ENCODE results near the gene TRABD2B.
"Not testable (repeated sequence)": the region's sequence is repeated elsewhere in the genome, so short reads cannot be mapped to it uniquely, and the experiment has no call there.

The TRABD2B gene

GRCh38 chr1:47967864-47968555 lies 29.2 kb downstream of the TRABD2B start:
- Histone ChIP-seq H3K27ac (ENCODE audit: low read depth, low read length, severe bottlenecking) (no peak overlapping the region), H3K36me3 (ENCODE audit: control insufficient read depth, insufficient read depth, low read length) (no peaks in the 10 kb centered on the region), H3K4me3 (ENCODE audit: extremely low read depth, insufficient read depth, low read length, poor library complexity, severe bottlenecking) (no peak overlapping the region), H3K4me1 (ENCODE audit: control insufficient read depth, insufficient read depth, low read length, poor library complexity, severe bottlenecking) (peaks cover 4% of the 10 kb centered on the region), H3K9me3 (ENCODE audit: control insufficient read depth, low read length) (no peaks in the 10 kb centered on the region)
- 89 to 90% methylated on average over 4 to 5 of the region's 7 CpGs for WGBS, 2 experiments (ENCODE audit: insufficient coverage in 2 of 2)

DNA sequence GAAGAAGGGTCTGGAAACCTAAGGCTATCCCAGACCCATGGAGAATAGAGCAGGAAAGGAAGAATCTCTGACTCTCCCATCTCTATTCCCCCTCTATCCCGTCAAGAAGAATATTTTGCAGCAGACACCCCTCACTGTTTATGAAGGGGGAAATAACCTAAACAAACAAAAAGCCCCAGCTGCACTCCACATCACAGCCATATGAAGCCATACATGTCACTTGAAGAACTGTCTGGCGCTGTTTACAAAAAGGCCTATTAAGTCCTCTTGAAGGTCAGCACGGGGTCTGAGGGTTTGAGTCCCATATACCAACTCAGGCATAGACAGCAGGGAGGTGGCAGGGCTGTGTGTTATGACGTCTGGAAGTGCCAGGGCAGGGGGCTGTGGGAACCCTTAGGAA lies 31.4 kb downstream of the TRABD2B start:
- Histone ChIP-seq H3K4me3 (ENCODE audit: extremely low read depth, insufficient read depth, low read length, poor library complexity, severe bottlenecking) (no peak overlapping the region), H3K36me3 (ENCODE audit: control insufficient read depth, insufficient read depth, low read length) (no peaks in the 10 kb centered on the region), H3K27ac (ENCODE audit: low read depth, low read length, severe bottlenecking) (no peak overlapping the region), H3K9me3 (ENCODE audit: control insufficient read depth, low read length) (no peaks in the 10 kb centered on the region), H3K4me1 (ENCODE audit: control insufficient read depth, insufficient read depth, low read length, poor library complexity, severe bottlenecking) (peaks cover 4% of the 10 kb centered on the region)
- WGBS, 2 experiments (ENCODE audit: insufficient coverage in 2 of 2), result 90 to 92% methylated on average over 3 to 4 of the region's 4 CpGs

DNA sequence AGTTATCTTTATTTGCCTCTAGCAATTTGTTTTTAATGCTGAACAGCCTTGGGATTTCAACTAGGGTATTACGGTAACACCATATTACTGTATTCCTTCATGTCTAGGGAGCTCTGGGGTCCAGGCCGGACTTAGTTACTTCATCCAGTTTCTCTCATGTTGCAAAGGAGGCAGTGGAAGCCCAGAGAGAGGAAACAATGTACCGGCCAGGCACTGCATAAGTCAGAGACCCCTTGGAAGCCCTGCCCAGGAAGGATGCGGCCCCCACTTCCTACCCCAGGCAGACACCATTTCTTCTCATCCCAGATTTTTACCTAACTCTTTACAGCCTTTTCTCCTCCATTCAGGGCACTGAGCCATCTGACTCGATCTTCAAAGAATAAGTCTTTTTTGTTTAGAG lies 32.5 kb downstream of the TRABD2B start:
- 83 to 85% methylated on average over 2 to 4 of the region's 5 CpGs for WGBS, 2 experiments (ENCODE audit: insufficient coverage in 2 of 2)
- Histone ChIP-seq H3K27ac (ENCODE audit: low read depth, low read length, severe bottlenecking) (no peak overlapping the region), H3K9me3 (ENCODE audit: control insufficient read depth, low read length) (no peaks in the 10 kb centered on the region), H3K4me3 (ENCODE audit: extremely low read depth, insufficient read depth, low read length, poor library complexity, severe bottlenecking) (no peak overlapping the region), H3K4me1 (ENCODE audit: control insufficient read depth, insufficient read depth, low read length, poor library complexity, severe bottlenecking) (peaks cover 4% of the 10 kb centered on the region), H3K36me3 (ENCODE audit: control insufficient read depth, insufficient read depth, low read length) (no peaks in the 10 kb centered on the region)

DNA sequence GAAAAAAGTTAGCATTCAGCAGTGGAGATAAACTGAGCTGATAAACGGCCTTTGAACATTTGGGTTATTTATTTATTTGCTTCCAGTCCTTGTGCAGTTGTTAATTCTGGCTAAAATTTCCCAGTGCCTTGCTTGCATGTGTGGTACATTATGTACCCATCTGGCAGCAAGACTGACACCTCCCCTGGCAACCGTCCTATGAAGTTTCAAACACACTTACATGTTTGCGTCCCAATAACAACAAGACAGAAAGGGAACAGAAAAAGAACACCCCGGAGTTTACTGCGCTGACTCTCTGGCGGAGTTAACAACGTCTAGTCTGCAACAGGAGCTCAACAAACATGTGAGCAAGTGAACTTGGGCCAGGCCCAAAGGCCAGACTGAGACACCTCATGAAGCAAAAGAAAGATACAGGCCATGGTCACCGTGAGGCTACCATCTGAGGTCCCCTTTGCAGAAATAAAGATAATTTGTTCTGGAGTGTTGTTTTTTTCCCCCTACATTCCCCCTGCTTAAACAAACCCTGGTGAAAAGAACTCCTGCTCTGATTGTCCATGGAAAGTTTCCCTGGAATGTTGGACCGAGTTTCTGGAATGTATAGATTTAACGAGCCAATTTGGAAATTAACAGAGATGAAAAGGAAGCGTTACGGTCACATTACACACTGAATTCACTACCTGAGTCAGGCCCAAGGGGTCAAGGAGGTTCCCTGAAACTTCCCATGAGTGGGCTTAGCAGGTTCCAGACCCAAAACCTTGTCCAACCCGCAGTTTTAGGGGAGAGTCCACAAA lies 33.4 kb downstream of the TRABD2B start:
- H3K36me3 ChIP-seq (ENCODE audit: control insufficient read depth, insufficient read depth, low read length), result no peaks in the 10 kb centered on the region
- H3K9me3 ChIP-seq (ENCODE audit: control insufficient read depth, low read length), result no peaks in the 10 kb centered on the region
- H3K27ac ChIP-seq (ENCODE audit: low read depth, low read length, severe bottlenecking), result no peak overlapping the region
- WGBS, 2 experiments (ENCODE audit: insufficient coverage in 2 of 2), result 92 to 95% methylated on average over 8 of the region's 13 CpGs
- H3K4me1 ChIP-seq (ENCODE audit: control insufficient read depth, insufficient read depth, low read length, poor library complexity, severe bottlenecking), result peaks cover 4% of the 10 kb centered on the region
- no peak overlapping the region for H3K4me3 ChIP-seq (ENCODE audit: extremely low read depth, insufficient read depth, low read length, poor library complexity, severe bottlenecking)

GRCh38 chr1:47962750-47963492 lies 34.3 kb downstream of the TRABD2B start:
- Histone ChIP-seq H3K9me3 (ENCODE audit: control insufficient read depth, low read length) (no peaks in the 10 kb centered on the region), H3K36me3 (ENCODE audit: control insufficient read depth, insufficient read depth, low read length) (no peaks in the 10 kb centered on the region), H3K4me1 (ENCODE audit: control insufficient read depth, insufficient read depth, low read length, poor library complexity, severe bottlenecking) (peaks cover 4% of the 10 kb centered on the region), H3K4me3 (ENCODE audit: extremely low read depth, insufficient read depth, low read length, poor library complexity, severe bottlenecking) (no peak overlapping the region), H3K27ac (ENCODE audit: low read depth, low read length, severe bottlenecking) (no peak overlapping the region)
- 96 to 97% methylated on average over 3 to 4 of the region's 5 CpGs for WGBS, 2 experiments (ENCODE audit: insufficient coverage in 2 of 2)

GRCh38 chr1:47961835-47962234 lies 35.4 kb downstream of the TRABD2B start:
- not testable (repeated sequence) for H3K9me3 ChIP-seq (ENCODE audit: control insufficient read depth, low read length); H3K4me3 ChIP-seq (ENCODE audit: extremely low read depth, insufficient read depth, low read length, poor library complexity, severe bottlenecking); H3K4me1 ChIP-seq (ENCODE audit: control insufficient read depth, insufficient read depth, low read length, poor library complexity, severe bottlenecking); H3K36me3 ChIP-seq (ENCODE audit: control insufficient read depth, insufficient read depth, low read length); H3K27ac ChIP-seq (ENCODE audit: low read depth, low read length, severe bottlenecking)
- 97% methylated on average over 4 of the region's 5 CpGs; no CpG with 5 or more reads in 1 of the 2 experiments for WGBS, 2 experiments (ENCODE audit: insufficient coverage in 2 of 2)

GRCh38 chr1:47956491-47956890 lies 40.7 kb downstream of the TRABD2B start:
- not testable (repeated sequence) for H3K4me3 ChIP-seq (ENCODE audit: extremely low read depth, insufficient read depth, low read length, poor library complexity, severe bottlenecking); H3K4me1 ChIP-seq (ENCODE audit: control insufficient read depth, insufficient read depth, low read length, poor library complexity, severe bottlenecking); H3K36me3 ChIP-seq (ENCODE audit: control insufficient read depth, insufficient read depth, low read length); H3K27ac ChIP-seq (ENCODE audit: low read depth, low read length, severe bottlenecking); H3K9me3 ChIP-seq (ENCODE audit: control insufficient read depth, low read length)
- WGBS, 2 experiments (ENCODE audit: insufficient coverage in 2 of 2), result 96 to 100% methylated on average over 3 of the region's 6 CpGs

DNA sequence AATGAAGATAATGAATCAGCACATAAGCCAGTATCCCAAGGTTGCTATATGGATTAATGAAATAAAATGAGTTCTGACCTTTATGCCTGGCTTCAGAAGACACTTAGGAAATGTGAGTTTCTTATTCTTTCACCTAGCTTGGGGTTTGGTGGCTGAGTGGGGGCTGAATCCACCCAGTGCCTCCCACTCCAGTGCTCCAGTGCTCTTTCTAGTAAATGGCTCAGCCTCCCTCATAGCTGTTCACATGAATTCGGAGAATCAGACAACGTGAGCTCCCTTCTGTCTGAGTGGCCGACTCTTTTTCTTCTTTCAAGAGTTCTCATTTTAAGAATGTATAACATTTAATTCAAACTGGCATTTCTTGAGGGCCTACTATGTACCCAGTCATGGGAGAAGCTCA lies 43.5 kb downstream of the TRABD2B start:
- Histone ChIP-seq H3K9me3 (ENCODE audit: control insufficient read depth, low read length) (no peaks in the 10 kb centered on the region), H3K4me1 (ENCODE audit: control insufficient read depth, insufficient read depth, low read length, poor library complexity, severe bottlenecking) (peaks cover 5% of the 10 kb centered on the region), H3K4me3 (ENCODE audit: extremely low read depth, insufficient read depth, low read length, poor library complexity, severe bottlenecking) (no peak overlapping the region), H3K27ac (ENCODE audit: low read depth, low read length, severe bottlenecking) (no peak overlapping the region), H3K36me3 (ENCODE audit: control insufficient read depth, insufficient read depth, low read length) (no peaks in the 10 kb centered on the region)
- 60 to 89% methylated on average over 1 to 3 of the region's 3 CpGs for WGBS, 2 experiments (ENCODE audit: insufficient coverage in 2 of 2)

GRCh38 chr1:47951545-47952235 lies 45.5 kb downstream of the TRABD2B start:
- Histone ChIP-seq H3K36me3 (ENCODE audit: control insufficient read depth, insufficient read depth, low read length) (no peaks in the 10 kb centered on the region), H3K4me3 (ENCODE audit: extremely low read depth, insufficient read depth, low read length, poor library complexity, severe bottlenecking) (no peak overlapping the region), H3K27ac (ENCODE audit: low read depth, low read length, severe bottlenecking) (no peak overlapping the region), H3K4me1 (ENCODE audit: control insufficient read depth, insufficient read depth, low read length, poor library complexity, severe bottlenecking) (peaks cover 5% of the 10 kb centered on the region), H3K9me3 (ENCODE audit: control insufficient read depth, low read length) (no peaks in the 10 kb centered on the region)
- 80 to 86% methylated on average over 5 to 6 of the region's 6 CpGs for WGBS, 2 experiments (ENCODE audit: insufficient coverage in 2 of 2)

DNA sequence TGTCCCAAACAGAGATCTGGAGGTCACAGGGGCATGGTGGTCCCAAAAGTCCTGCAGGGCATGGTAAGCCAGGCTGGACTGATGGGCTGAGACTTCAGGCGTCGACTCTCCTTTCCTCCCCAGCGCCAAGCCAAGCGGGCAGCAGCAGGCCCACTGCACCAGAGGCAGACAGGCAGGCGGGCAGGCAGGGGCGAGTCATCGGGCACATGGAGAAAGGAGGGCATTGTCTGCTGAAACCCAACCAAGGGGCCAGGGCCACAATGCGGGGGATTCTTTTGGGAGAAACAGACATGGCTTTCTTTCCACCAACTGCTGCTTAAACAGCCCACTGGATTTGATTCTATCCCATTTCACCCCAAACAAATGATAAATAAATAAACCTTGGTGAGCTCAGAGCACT lies 46.2 kb downstream of the TRABD2B start:
- Histone ChIP-seq H3K36me3 (ENCODE audit: control insufficient read depth, insufficient read depth, low read length) (no peaks in the 10 kb centered on the region), H3K27ac (ENCODE audit: low read depth, low read length, severe bottlenecking) (no peak overlapping the region), H3K4me1 (ENCODE audit: control insufficient read depth, insufficient read depth, low read length, poor library complexity, severe bottlenecking) (peaks cover 5% of the 10 kb centered on the region), H3K4me3 (ENCODE audit: extremely low read depth, insufficient read depth, low read length, poor library complexity, severe bottlenecking) (no peak overlapping the region), H3K9me3 (ENCODE audit: control insufficient read depth, low read length) (no peaks in the 10 kb centered on the region)
- 80 to 89% methylated on average over 1 to 8 of the region's 8 CpGs for WGBS, 2 experiments (ENCODE audit: insufficient coverage in 2 of 2)
